Measurements from ENCODE around the gene ABHD3. TPM values are rescaled to one million over a fixed set of nuclear protein-coding genes. Genes with fewer than 3 reads are reported as not detected.

The ABHD3 gene
- total and polyA plus RNA-seq, 10 donors = 23.8 to 34.8 (median 27.9) TPM

- intact Hi-C loops (cut with DNase I; ENCODE audit: low total_unique reads) = no loop called here
- peaks cover 0 to 66% (median 11%) of the 10 kb centered on the region in 6 donors for H3K36me3 ChIP-seq
- no peaks in the 10 kb centered on the region for H3K27me3 ChIP-seq (replicated peaks in 1 of 7)
- no peaks in the 10 kb centered on the region for H3K9me3 ChIP-seq
- no peaks in the 10 kb centered on the region for H3K4me1 ChIP-seq
- 95 to 98% (median 96%) methylated on average over 9 of the region's 9 CpGs for WGBS, 5 donors
- no peak overlapping the region for H3K27ac ChIP-seq
- TF ChIP-seq POLR2A (IDR thresholded peaks at IDR 0.05) (no peak), CTCF (IDR thresholded peaks at IDR 0.05 in 8 of 11, conservative IDR thresholded peaks at IDR 0.05 in 3 of 11) (no peak), POLR2AphosphoS5 (IDR thresholded peaks at IDR 0.05) (no peak)
- DNase-seq = no peak
- H3K4me3 ChIP-seq = no peak overlapping the region
These were observed 42.0 kb downstream of the ABHD3 start for GRCh38 chr18:21662581-21662980.

GRCh38 chr18:21660078-21660477 is 44.5 kb downstream of the ABHD3 start:
- Histone ChIP-seq H3K27me3 (replicated peaks in 1 of 7) (no peaks in the 10 kb centered on the region), H3K4me1 (no peaks in the 10 kb centered on the region), H3K9me3 (no peaks in the 10 kb centered on the region), H3K4me3 (no peak overlapping the region), H3K27ac (no peak overlapping the region), H3K36me3 (peaks cover 0 to 86% (median 19%) of the 10 kb centered on the region in 6 donors)
- WGBS, 5 donors = 79 to 94% (median 91%) methylated on average over 2 of the region's 2 CpGs
- TF ChIP-seq POLR2AphosphoS5 (IDR thresholded peaks at IDR 0.05) (no peak), CTCF (IDR thresholded peaks at IDR 0.05 in 8 of 11, conservative IDR thresholded peaks at IDR 0.05 in 3 of 11) (no peak), POLR2A (IDR thresholded peaks at IDR 0.05) (no peak)
- no peak for DNase-seq
- intact Hi-C loops (cut with DNase I; ENCODE audit: low total_unique reads) = no loop called here

GRCh38 chr18:21656402-21656801 is 48.2 kb downstream of the ABHD3 start:
- Histone ChIP-seq H3K9me3 (no peaks in the 10 kb centered on the region), H3K4me1 (no peaks in the 10 kb centered on the region), H3K36me3 (peaks cover 0 to 86% (median 11%) of the 10 kb centered on the region in 6 donors), H3K27ac (no peak overlapping the region), H3K27me3 (replicated peaks in 1 of 7) (no peaks in the 10 kb centered on the region), H3K4me3 (no peak overlapping the region)
- TF ChIP-seq CTCF (IDR thresholded peaks at IDR 0.05 in 8 of 11, conservative IDR thresholded peaks at IDR 0.05 in 3 of 11) (no peak), POLR2A (IDR thresholded peaks at IDR 0.05) (no peak)
- no peak for DNase-seq
- intact Hi-C loops (cut with DNase I; ENCODE audit: low total_unique reads) = no loop called here

GRCh38 chr18:21653361-21653760 is 51.2 kb downstream of the ABHD3 start:
- no peaks in the 10 kb centered on the region for H3K9me3 ChIP-seq
- H3K36me3 ChIP-seq = peaks cover 0 to 92% (median 11%) of the 10 kb centered on the region in 6 donors
- intact Hi-C loops (cut with DNase I; ENCODE audit: low total_unique reads) = no loop called here
- H3K27ac ChIP-seq = no peak overlapping the region
- DNase-seq = no peak
- H3K4me3 ChIP-seq = no peak overlapping the region
- WGBS, 5 donors = 96 to 98% (median 96%) methylated on average over 3 of the region's 3 CpGs
- no peaks in the 10 kb centered on the region for H3K27me3 ChIP-seq (replicated peaks in 1 of 7)
- H3K4me1 ChIP-seq = no peaks in the 10 kb centered on the region
- TF ChIP-seq POLR2AphosphoS5 (IDR thresholded peaks at IDR 0.05) (no peak), POLR2A (IDR thresholded peaks at IDR 0.05) (no peak), CTCF (IDR thresholded peaks at IDR 0.05 in 8 of 11, conservative IDR thresholded peaks at IDR 0.05 in 3 of 11) (no peak)

Data from spleen (tissue), 11 donors.